ENCODE measurements around the gene INPP4A.

The INPP4A gene

DNA sequence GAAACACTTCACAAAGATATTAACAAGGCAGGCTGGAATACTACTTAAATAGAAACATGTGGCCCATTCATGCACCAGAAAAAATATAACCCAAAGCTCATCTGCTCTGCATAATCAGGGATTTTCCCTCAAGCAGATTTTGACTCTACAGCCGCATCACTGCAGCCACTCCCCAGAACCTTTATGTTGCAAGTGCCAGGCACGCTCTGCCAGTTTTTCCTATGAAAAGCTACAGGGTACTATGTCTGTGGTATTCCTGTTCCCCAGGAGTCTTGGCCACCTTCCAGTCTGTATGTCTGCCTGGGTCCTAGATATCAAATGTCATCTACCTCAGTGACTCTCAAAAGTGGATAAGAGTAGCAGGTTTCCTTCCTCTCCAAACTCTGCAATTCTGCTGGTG, 159.9 kb downstream of the INPP4A start:
- no peak for FAIRE-seq

GRCh38 chr2:98605076-98605475, 160.4 kb downstream of the INPP4A start:
- FAIRE-seq: no peak

GRCh38 chr2:98606431-98606830, 161.8 kb downstream of the INPP4A start:
- FAIRE-seq: no peak

- FAIRE-seq: no peak
These were observed 162.4 kb downstream of the INPP4A start for GRCh38 chr2:98607104-98607503.

DNA sequence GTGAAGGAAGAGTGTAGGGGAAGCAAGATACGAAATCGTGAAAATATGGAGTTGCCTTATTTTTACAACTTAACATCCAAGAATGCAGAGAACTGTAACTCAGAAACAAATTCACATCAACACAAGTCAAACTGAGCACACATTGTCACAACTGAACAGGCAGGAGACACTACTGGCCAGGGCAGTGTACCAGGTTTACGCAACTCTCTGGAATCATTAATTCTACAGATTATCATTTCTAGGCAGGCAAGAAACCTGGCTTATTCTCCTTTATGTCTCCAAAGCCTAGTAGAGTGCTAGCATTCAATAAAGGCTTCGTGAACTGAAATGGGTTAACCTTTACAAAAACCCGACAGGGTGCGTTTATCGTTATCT, 163.1 kb downstream of the INPP4A start:
- FAIRE-seq: no peak

- FAIRE-seq: no peak
These were observed 163.7 kb downstream of the INPP4A start, which contains the start of the genes COA5 and UNC50 for GRCh38 chr2:98608116-98608961. TSS of gene COA5 (minus strand) at chr2:98608512. CDS start at chr2:98608405, 107 bp downstream. TSS of gene UNC50 (plus strand) at chr2:98608589. CDS start at chr2:98609760, 1,171 bp downstream.

- no peak for FAIRE-seq
These were observed 164.4 kb downstream of the INPP4A start for GRCh38 chr2:98608962-98609604.

DNA sequence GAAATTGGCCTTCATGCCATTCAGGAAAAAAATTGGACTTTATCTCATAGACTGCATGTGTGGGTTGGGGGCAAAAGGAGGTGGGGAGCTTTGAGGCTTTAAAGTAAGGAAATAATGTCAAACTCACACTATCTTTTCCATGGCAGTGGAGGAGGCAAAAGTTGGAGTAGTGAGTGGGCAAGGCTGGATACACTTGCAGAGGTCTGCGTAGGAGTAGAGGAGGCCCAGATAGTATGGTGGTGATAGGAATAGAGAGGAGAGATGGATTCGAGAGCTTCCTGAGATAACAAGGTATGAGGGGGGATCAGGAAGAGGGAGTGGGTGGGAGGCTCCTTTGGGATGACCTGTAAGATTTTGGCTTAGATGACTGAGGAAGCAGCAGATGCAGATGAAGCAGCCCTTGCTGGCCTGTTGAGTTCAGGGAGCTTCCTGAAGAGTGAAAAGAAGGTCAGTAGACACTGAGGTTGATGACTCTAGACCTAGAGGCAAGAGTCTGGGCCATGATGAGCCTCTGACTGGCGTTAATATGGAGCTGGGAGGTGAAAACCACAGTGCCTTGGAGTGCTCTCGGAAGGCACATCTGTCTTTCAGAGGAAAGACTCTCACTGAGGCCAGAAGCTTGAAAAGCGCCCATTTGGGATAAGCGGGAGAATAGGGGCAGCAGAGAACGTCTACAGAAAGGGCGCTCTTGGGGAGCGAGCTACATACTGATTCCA, 169.5 kb downstream of the INPP4A start:
- FAIRE-seq: no peak

DNA sequence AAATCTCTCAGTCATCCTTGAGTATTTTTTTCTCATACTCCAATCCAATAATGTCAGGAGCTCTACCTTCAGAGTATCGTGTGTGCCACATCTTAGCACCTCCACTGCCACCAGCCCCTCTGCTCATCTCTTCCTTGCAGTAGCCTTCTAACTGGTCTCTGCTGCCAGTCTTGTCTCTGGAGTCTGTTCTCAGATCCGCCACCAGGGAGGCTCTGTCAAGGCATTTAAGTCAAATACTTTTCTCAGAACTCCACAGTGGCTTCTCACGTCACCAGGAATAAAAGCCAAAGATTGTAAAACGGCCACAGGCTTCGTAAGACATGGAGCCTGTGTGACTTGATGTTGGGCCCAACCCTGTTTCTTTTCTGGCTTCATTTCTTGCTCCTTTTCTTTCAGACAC, 170.8 kb downstream of the INPP4A start:
- no peak for FAIRE-seq

DNA sequence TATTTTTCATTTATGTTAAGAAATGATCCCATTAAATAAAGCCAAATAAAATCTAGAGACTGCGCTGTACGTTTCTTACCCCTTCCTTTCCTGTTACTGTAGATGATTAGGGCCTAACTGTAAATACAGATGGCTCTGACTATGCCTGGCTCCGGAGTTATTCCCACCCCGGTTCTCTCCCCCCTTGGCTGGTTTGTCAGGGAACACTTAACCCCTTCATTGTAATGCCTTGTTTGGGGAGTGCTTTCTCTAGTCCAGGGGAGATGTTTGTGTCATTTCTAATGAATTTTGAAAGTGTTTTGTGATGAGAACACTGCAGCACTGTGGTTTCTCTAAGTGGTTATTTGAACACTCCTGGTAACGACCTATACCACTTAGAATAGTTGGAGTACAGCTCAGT, 172.5 kb downstream of the INPP4A start:
- no peak for FAIRE-seq

DNA sequence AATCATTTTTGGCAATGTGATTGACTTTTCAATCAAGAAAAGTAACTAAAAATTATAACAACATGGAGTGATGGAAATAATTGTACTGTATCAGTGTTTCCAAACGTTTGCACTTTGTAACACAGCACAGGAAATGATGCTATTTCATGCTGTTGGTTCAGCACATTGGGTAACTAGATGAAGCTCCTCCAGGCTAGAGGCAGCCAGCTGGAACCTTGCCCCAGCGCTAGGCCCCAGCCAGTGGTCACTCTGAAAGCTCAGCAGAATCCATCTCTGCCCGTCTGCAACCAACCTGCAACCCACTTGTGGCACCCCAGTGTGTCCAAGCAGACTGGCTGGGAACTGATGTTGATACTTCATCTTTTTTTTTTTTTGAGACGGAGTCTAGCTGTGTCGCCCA, 179.0 kb downstream of the INPP4A start:
- no peak for FAIRE-seq

DNA sequence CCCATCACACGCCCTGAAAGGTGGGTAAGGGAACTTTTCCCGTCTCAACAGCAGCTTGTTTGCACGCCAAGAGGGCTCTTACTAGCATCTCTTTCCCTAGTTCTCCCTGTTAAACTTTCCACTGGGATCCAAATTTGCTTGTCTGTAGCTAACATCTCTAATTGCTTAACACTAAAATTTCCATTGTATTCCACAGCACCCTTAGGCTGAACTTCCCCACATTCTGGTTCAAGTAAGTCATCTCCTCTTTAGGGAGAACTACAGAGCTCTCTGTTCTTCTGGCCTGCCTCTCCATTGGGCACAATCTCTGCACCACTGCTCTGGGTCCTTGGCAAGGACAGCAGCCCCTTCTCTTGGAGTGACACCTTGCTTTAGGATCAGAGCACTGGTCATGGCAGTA, 187.7 kb downstream of the INPP4A start:
- no peak for FAIRE-seq

GRCh38 chr2:98634406-98635092, 189.9 kb downstream of the INPP4A start:
- no peak for FAIRE-seq

- FAIRE-seq: no peak
These were observed 192.9 kb downstream of the INPP4A start for GRCh38 chr2:98637401-98638147.

- no peak for FAIRE-seq
These were observed 198.9 kb downstream of the INPP4A start for GRCh38 chr2:98643496-98644100.

Data from G401.6 (cell line).